Stimulated activated CD8-positive, alpha-beta memory T cell treated with anti-CD3 and anti-CD28 coated beads, Interleukin-15, amount 100 ng/mL, for 24 hours (primary cell): ENCODE measurements around the gene VIPR2.

Experiments used
- DNase-seq: peaks from one replicate; pipeline ENCODE4 v3.0.0-alpha.2; 2020; ENCODE audit warnings: low read depth

VIPR2 gene

GRCh38 chr7:159119026-159119741 lies 25.5 kb downstream of the VIPR2 start:
- no peak for DNase-seq

- DNase-seq: no peak
Observed at GRCh38 chr7:159118623-159119022, 26.0 kb downstream of the VIPR2 start.

- DNase-seq: no peak
Observed at GRCh38 chr7:159118197-159118595, 26.5 kb downstream of the VIPR2 start.

- DNase-seq: no peak
Observed at GRCh38 chr7:159117366-159118196, 27.1 kb downstream of the VIPR2 start.

- no peak for DNase-seq
Observed at GRCh38 chr7:159116581-159117339, 27.9 kb downstream of the VIPR2 start.

GRCh38 chr7:159115601-159116501 lies 28.8 kb downstream of the VIPR2 start:
- no peak for DNase-seq

GRCh38 chr7:159114981-159115380 lies 29.7 kb downstream of the VIPR2 start:
- no peak for DNase-seq

- no peak for DNase-seq
Observed at GRCh38 chr7:159114096-159114495, 30.6 kb downstream of the VIPR2 start.

GRCh38 chr7:159113056-159113455 lies 31.6 kb downstream of the VIPR2 start:
- no peak for DNase-seq

- no peak for DNase-seq
Observed at GRCh38 chr7:159112136-159113011, 32.3 kb downstream of the VIPR2 start.

GRCh38 chr7:159109653-159110035 lies 35.0 kb downstream of the VIPR2 start:
- no peak for DNase-seq

GRCh38 chr7:159108941-159109652 lies 35.6 kb downstream of the VIPR2 start:
- DNase-seq: no peak

GRCh38 chr7:159108491-159108890 lies 36.2 kb downstream of the VIPR2 start:
- DNase-seq: no peak

- no peak for DNase-seq
Observed at GRCh38 chr7:159107161-159107892, 37.3 kb downstream of the VIPR2 start.

- DNase-seq: no peak
Observed at GRCh38 chr7:159105832-159106811, 38.5 kb downstream of the VIPR2 start.

GRCh38 chr7:159105066-159105780 lies 39.4 kb downstream of the VIPR2 start:
- no peak for DNase-seq

- DNase-seq: no peak
Observed at GRCh38 chr7:159104188-159104920, 40.3 kb downstream of the VIPR2 start.
